ENCODE results near the gene FAM174A.

The FAM174A gene

DNA sequence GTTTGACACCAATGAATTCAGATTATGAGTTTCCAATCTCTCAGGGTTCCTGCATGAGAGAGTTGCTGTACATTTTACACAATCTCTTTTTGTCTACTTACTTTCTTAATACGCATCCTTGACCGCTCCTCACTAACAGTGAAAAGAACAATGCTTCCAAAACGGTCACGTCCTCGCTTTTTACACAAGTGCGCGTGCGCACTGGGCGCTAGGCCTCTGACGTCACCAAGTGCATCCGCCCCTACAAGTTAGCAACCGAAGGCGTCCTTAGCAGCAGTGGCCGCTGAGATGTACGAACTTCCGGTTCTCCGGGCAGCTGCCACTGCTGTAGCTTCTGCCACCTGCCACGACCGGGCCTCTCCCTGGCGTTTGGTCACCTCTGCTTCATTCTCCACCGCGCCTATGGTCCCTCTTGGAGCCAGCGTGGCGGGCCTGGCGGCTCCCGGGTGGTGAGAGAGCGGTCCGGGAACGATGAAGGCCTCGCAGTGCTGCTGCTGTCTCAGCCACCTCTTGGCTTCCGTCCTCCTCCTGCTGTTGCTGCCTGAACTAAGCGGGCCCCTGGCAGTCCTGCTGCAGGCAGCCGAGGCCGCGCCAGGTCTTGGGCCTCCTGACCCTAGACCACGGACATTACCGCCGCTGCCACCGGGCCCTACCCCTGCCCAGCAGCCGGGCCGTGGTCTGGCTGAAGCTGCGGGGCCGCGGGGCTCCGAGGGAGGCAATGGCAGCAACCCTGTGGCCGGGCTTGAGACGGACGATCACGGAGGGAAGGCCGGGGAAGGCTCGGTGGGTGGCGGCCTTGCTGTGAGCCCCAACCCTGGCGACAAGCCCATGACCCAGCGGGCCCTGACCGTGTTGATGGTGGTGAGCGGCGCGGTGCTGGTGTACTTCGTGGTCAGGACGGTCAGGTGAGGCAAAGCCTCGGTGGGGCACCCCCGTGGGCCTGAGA is at the start of gene FAM174A:
TSS of gene FAM174A (plus strand) at position 315 of the 946 bp plus-strand sequence. CDS start at position 472, 157 bp downstream.
- peak; percentile 93 for DNase-seq

GRCh38 chr5:100493996-100494395 is 41.2 kb upstream of the FAM174A start:
- no peak for DNase-seq

- no peak for DNase-seq
Measured at GRCh38 chr5:100496296-100496695, 38.9 kb upstream of the FAM174A start.

DNA sequence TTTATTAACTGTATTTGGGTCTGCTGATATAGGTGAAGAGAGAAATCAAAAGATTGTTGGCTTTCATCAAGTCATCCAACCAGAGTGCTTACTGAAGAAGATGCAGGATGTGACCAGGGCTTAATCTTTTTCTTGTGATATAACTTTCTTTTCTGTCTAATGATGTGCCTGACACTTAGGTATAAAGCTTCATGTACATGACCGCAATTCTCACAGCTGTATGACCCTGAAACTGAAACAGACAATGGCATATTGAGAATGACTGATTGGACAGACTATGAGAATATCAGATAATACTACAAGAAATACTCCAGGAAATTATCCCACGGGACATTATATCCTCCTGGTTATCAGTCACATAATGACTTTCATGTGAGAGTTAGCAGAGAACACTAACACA is 32.5 kb upstream of the FAM174A start:
- DNase-seq: no peak

DNA sequence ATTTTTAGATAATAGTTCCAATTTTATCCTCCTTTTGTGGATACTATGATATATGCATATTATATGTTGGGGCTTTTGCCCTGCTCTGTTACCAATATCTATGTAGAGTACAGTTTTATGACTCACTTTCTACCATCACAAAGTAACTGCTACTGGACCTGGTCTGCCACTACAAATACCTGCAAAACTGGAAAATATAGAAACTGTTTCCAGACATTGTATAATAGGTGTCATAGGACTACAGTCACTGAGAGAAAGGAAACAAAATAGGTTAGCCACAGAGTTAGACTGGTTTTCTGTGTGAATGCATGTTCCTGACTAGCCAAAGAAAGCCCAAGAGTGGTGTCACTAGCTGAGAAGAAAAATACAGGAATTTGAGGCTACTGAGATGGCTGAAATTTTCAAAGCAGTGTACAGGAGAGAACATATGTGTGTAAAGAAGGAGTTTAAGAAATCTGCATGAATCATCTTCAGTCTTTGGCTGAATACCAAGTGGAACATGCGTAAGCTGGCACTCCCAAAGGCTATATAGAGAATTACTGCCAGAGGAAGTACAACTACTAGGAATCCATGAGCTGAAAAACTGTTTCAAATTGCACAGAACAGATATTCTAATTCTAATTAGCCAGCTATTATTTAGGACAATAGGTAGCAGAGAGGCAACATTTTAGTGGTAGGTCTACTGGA is 29.0 kb upstream of the FAM174A start:
- DNase-seq: peak; percentile 63

DNA sequence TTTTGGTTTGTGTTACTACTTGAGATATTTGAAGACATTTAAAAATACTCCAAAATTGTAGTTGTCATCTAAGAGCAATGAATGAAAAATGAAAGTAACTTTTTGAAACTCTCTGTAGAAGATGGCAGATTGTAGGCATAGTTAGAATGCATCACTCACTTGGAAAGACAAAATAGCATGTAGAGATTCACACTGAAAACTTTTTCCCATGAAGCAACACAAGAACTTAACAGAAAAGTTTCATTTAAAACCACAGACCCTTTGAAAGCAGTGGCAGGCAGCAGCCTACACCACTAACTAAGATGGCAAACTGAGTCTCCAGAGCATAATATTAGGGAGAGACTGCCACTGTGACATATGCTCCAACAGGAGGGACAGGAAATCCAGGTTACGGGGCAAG is 18.9 kb upstream of the FAM174A start:
- no peak for DNase-seq

DNA sequence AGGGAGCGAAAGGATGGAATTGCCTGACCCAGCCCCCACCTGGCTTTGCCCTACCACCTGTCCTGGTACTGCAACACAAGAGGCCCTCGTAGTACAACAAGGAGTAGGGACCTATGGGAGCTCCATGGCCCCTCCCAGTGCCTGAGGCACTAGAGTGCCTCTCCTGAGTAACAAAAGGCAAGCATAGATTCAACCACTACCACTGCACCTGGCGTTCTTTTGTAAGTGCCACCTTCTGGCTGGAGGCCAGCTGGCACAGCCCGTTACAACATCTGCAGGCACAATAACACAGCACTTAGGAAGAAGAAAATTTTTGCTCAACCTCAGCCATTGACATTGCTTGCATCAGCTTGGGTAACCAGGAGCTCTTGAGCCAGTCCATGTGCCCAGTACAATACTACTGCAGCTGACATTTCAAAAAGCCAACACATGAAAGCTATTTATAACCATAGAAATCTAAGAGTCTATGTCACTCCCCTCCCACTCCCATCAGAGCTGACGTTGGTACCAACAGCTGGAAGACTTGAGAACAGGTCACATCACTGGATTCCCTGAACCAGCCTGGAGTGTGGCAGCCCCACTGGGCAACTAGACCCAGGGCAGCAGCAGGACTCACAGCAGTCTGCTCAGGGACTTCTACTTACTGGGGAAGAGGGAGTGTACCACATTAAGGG is 17.7 kb upstream of the FAM174A start:
- no peak for DNase-seq

DNA sequence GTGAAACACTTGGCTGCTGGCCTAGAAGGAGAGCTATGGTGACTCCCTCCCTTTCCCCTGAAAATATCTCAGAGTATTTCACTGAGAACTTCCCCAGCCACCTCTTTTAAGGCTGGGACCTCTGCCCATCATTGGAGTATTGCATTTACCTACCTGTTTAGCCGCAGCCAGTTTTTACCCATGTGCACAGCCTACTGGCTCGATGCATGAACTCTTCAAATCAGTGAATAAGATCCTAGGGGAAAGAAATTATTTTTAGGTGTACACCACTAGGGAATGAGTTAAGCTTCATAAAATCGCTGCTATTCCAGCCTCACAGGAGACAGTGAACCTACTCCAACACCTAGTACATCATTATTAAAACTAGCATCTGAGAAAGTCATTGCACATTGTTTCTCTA is 16.8 kb upstream of the FAM174A start:
- no peak for DNase-seq

- no peak for DNase-seq
Measured at GRCh38 chr5:100519075-100519474, 16.1 kb upstream of the FAM174A start.

DNA sequence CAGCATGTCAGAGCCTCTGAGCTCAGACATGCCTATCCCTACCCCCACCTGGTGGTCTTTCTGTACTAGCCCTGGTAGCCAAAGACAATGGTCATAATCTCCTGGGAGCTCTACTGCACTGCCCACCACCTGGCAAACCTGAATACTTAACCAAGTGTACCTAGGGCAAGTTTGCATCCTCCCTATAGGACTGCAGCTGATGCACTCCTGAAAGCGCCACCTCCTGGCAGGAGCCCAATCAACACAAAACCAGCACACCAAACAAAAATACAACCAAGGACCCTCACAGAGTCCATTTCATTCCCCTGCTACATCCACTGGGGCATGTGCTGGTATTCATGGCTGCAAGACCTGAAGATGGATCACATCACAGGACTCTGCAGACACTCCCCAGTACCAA is 14.8 kb upstream of the FAM174A start:
- no peak for DNase-seq

- no peak for DNase-seq
Measured at GRCh38 chr5:100537946-100538345, 2.8 kb downstream of the FAM174A start.

- DNase-seq: no peak
Measured at GRCh38 chr5:100539519-100539918, 4.3 kb downstream of the FAM174A start.

DNA sequence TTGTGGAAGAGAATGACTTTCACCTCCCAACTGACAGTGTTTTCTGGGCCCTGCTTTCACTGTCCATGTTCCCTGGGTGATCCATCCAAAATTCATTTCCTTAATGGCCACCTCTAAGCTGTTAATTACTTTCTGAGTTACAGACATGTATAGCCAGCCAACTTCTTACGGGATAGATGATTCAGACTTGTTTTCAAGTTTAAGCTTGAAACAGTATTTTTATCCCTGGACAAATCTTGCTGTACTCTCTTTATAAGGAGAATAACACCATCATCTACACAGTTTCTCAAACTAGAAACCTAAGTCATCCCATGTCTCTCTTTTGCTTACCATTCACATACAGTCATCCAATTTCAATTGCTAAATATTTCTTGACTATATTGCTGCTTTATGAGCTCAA is 6.9 kb downstream of the FAM174A start:
- DNase-seq: no peak

DNA sequence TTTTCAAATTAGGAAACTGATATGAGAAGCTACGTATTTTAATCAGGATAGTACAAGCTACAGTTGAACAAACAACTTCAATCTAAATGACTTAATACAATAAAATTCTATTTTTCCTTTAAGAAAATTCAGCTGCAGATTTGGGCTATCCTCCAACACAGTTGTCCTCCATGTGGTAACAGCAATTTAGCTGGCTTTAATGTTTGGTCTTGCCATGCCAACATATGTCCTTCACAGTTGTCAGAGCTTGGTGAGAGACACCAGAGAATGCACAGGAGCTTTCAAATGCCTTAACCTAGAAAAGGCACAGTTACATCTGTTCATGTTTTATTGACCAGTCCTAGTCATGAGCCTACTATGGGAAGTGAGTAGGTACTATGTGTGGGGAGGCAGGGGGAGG is 10.8 kb downstream of the FAM174A start:
- DNase-seq: no peak

DNA sequence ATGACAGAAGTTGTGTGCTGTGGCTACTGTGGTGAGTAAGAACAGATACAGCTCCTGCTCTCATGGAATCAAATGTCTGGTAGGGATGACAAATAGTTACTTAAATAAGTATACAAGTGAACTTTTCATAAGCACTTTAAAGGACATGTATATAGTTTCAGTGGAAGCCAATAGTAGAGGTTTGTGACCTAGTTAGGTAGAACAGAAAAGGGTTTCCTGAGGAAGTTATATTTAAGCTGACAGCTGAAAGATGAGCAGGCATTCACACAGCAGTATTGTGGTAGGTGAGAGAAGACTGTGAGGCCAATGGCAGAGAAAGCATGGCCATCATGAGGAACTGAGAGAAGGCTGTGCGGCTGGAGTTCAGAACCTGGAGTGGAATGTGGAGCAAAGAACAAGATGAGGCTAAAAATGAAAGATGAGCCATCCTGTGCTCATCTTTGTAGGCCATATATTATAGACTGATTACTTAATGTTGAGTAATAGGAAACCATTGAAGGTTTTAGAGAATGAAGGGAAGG is 15.4 kb downstream of the FAM174A start:
- DNase-seq: peak; percentile 56

GRCh38 chr5:100551183-100551582 is 16.0 kb downstream of the FAM174A start:
- no peak for DNase-seq

GRCh38 chr5:100553209-100553608 is 18.0 kb downstream of the FAM174A start:
- no peak for DNase-seq

DNA sequence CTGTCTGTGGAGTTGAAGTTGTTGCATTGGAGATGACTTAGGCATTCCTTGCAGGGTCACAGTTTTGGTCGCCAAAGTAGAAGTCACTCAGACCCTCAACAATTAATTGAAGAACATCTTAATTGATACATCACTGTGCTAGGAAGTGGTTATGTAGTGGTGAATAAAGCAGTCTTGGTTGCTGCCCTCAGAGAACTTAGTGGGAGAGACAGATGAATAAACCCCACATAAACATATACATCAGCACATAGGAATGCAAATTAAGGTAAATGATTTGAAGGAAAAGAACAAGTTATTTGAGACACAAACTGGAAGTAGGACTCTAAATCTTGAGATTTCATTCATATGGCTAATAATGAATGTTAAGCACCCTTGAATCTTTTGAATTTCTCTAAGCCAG is 25.7 kb downstream of the FAM174A start:
- DNase-seq: no peak

GRCh38 chr5:100562821-100563220 is 27.6 kb downstream of the FAM174A start:
- no peak for DNase-seq

DNA sequence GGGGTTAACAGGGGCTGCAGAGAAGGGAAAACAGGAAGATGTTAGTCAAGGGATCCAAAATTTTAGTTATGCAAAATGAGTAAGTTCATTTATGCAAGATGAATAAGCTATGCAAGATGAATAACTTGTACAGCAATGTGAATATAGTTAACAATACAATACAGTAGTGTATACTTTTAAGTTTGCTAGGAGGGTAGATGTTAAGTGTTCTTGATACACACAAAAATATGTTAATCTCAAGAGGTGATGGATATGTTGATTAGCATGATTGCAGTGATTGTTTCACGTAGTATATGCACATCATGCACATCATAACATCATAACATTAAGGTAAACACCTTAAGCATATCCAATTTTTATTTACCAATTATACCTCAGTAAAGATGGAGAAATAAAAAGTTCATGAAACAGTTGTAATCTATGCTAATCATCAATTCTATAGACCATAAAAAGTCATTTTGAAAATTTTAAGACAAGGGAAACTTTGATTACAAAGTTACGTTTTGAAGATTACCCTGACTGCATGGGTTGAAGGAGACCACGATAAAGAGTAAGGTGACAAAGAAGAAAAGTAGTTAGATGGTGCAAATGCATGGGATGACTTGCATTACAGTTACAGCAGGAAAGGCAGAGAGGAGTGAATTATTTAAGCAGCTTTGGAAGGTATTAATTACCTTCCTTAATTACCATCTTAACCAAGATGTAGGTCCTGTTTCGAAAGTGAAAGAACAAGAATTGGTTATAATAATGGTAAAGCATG is 31.4 kb downstream of the FAM174A start:
- no peak for DNase-seq

DNA sequence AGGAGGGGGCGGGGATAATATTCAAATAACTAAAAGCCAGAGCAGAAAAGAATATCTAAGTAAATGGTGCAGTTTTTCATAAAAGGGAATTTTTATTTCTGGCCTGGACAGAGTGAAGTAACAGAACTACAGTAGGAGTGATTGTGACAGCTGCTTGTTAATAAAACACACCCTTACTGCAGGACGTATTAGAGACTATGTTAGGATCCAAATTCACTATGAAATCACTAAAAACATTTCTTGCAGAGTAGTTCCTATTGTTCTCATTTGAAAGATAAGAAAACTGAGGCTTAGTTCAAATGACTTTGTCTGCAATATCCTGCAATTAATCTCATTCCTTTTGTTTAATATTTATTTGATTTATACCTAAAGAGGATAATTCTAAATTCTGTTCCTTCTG is 39.5 kb downstream of the FAM174A start:
- DNase-seq: no peak

DNA sequence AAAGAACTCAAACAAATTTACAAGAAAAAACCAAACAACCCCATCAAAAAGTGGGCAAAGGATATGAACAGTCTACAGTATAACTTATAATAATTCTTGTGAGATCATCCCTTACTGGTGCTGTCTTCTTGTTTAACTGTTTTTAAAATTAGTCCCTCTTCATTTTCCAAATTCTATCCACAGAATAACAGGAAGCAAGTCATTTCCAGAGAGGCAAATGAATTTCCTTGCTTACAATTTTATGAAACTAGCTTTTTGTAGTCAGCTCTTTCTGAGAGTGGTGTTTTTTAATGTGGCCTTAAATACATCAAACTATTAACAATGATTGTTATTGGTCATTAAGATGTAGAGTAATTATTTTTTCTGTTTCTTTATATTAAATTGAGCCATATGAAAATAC is 40.6 kb downstream of the FAM174A start:
- DNase-seq: no peak

Data from kidney glomerular epithelial cell (primary cell).